HG03095 (cell line): ENCODE data around the gene C19orf67.

Experiments used
- ATAC-seq: cut with Tn5 transposase; IDR thresholded peaks from one replicate; pipeline ENCODE4 v1.9.1; 2021; ENCODE audit warnings: moderate library complexity; ENCODE audit not compliant: unreplicated experiment

C19orf67 gene

GRCh38 chr19:14031719-14032480 is 53.7 kb downstream of the C19orf67 start, which contains the start of gene IL27RA:
Gene IL27RA (plus strand): TSS chr19:14031762. CDS start chr19:14031873, 111 bp downstream.
- ATAC-seq, result no peak
